Measurements from ENCODE around the gene MARK3.

MARK3 gene

DNA sequence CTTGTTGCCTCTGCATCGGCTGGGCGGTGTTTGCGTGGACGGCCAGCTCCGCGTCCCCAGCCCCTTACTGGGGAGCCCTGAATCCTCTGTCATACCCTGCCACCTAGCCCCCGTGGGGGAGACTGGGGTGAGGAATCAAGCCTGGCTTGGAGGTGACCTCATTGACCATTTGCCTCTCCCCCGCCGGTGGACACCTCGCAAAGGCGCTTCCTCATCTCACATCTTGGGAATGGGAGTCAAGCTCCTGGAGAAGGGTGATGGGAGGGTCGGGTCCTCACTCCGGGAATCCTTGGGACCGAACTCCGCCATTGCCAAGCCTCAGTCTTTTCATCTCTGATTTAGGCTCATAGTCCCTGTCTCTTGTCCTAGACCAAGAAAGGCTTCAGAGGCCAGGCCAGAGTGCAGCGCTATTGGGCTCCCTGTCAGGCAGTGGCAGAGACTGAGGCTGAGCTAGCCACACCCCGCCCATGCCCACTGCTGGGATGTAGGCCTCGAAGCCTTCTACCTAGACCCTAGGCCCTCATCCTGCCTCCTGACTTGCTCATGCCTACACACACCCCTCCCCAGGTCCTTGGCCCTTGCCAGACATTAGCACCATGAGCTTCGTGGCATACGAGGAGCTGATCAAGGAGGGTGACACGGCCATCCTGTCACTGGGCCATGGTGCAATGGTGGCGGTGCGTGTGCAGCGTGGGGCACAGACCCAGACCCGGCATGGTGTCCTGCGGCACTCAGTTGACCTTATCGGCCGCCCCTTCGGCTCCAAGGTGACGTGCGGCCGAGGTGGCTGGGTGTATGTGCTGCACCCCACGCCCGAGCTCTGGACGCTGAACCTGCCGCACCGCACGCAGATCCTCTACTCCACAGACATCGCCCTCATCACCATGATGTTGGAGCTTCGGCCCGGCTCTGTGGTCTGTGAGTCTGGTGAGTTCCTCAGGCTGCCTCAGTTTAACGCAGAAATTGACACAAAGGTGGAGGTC, 144.5 kb downstream of the MARK3 start:
- DNase-seq: no peak

DNA sequence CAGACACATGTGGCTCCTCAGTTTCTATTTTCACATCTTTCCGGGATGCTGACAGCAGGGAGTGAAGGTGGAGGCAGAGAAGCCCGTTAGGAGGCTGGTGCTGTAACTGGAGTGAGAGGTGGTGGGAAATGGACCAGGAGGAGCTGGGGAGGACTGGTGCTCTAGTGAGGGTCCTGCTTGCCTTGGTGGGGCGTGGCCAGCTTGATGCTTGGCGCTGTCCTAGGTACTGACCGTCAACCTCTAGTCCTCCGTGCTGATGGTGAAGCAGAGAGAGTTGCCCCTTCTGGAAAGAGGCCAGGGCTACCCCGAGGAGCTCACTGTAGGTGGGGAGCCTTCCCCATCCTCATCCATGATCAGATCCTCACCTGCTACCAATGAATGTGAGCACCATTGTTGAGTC, 145.2 kb downstream of the MARK3 start:
- DNase-seq: peak; percentile 28

DNA sequence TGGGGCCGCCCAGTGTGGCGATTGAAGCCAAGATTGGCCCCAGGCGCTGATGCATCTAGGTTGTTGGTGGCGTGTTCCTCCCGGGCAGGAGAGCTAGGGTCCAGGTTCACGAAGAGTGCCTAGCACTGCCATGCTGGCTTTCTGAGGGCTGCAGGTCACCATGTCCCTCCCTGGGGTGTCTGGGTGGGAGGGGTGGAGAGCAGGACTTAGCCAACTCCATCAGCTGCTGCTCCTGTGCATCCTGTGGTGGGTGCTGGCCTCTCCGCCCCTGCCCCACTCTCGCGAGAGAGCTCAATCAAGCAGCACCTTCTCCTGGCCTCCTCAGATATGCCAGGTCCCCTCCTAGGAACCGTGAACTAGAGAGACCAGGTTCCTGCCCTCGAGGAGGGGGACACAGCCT, 145.6 kb downstream of the MARK3 start:
- DNase-seq: no peak

DNA sequence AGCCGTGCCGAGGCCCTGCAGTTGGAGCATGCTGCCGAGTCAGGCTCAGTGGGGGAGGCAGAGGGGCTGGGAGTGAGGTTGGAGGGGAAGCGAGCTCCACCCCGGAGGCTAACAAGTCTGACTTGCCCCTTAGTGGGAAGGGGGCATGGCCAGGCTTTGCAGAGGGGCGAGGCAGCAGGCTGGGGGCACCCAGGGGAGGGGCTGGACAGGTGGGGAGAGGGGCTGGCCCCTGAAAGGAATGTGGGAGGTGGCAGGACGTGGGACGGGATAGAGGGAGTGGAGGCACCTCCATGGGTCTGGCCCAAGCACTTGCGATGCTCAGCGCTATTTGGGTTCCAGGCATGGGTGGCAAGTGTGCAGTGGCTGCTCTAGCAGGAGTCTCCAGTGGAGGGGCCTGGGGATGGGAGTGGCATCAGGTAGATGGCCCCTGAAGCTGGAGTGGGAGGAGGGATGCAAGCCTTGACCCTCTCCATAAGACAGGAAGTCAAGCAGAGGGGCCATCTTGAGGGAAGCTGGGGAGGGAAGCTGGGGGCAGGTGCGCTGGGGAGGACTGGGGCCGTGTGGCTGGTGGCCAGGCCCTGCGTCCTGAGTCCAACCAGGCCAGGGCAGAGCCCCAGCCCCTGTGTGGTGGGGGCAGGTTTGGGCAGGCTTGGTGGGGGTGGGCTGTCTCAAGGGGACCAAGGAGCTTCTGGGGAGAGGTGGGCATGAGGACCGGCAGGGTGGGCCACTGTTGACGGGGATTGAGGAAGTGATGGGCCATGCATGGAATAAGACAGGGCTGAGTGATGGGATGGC, 146.4 kb downstream of the MARK3 start:
- no peak for DNase-seq

DNA sequence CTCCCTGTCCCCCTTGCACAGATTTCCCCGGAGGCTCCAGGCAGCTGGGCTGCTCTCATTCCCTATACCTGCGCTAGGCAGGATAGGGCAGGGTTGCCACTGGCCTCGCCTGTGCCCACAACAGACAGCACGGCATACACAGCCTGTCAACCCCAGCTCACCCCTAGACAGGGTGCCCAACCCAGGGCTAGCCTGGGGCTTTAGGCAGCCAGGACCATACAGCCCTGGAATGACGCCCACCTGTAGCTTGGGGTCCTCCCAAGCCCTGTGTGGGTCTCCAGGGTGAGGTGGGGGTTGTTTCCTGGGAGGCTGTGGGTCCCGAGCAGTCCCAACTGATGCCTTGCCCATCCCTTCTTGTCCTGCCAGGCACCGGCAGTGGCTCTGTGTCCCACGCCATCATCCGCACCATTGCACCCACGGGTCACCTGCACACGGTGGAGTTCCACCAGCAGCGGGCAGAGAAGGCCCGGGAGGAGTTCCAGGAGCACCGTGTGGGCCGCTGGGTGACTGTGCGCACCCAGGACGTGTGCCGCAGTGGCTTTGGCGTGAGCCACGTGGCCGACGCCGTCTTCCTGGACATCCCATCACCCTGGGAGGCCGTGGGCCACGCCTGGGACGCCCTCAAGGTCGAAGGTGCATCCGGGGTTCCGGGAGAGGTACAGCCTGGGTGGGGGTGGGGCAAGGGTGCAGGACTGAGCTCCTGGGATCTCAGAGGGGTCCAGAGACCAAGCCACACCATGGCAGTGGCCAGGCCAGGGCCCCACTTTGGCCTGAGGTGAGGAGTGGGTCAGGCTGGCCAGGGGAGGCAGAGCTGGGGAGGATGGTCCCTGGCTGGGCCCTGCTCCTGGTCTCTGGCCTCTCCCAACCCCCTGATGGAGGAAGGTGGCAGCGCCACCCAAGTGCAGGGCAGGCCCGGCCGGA, 147.3 kb downstream of the MARK3 start:
- DNase-seq: no peak

DNA sequence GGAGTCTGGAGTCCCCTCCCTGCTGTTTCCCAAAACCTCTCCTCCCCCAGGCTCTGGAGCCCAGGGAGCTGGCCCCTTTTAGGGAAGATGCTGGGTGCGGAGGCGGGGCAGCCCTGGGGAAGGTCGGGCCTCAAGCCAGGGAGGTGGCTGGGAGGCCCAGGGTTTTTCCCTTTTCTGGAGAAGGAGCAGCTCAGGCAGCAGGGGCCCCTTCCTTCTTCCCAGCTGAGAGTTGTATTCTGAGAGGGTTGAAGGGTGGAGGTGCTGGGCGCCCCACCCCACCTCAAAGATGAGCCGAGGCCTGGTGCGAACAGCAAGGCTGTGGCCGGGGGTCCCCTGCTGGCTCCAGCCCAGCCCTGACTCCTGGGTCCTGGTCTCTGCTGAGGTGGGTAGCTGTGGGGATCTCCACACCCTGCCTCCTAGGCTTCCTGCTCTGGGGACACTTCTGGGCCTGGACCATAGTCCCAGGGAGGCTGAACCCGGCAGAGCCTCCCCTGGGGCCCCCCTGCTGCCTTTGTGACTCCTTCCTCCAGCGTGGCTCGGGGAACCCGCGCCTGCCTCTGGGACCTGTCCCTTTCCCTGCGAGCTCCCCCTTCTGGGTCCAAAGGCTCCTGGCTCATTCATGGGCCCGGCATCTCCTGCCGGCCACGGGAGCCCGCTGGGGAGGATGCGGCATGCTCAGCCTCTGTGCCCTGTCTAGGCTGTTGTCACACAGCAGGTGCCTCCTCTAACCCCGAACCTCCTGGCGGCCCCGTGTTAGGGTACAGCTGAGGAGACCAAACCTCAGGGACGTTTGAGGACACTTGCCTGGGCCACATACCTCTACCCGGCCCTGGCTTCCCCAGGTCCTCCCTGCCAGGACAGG, 148.2 kb downstream of the MARK3 start:
- no peak for DNase-seq

DNA sequence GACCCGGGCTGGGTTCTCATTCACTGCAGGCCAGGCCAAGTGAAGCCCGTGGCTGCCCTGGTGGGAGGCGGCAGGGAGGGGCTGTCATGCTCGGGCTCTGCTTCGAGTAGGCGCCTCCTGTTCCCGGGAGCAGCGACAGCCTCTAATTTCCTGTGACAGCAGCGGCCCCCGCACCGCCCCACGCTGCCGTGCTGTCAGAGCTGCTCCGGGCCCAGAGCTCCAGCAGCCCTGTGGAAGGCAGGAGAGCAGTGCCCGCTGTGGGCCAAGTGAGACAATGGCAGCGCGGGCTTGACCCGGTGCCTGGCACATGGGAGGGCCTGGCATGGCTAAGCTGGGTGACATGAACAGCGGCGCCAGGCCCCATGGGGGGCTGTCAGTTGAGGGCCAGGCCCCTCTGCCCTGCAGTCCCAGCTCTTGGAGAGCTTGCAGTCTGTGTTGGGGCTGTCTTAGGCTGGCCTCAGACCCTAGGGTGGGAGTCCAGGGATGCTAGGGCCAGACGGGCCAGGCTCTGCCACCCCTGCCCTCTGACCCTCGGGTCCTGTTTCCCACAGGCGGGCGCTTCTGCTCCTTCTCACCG, 148.9 kb downstream of the MARK3 start:
- no peak for DNase-seq

DNA sequence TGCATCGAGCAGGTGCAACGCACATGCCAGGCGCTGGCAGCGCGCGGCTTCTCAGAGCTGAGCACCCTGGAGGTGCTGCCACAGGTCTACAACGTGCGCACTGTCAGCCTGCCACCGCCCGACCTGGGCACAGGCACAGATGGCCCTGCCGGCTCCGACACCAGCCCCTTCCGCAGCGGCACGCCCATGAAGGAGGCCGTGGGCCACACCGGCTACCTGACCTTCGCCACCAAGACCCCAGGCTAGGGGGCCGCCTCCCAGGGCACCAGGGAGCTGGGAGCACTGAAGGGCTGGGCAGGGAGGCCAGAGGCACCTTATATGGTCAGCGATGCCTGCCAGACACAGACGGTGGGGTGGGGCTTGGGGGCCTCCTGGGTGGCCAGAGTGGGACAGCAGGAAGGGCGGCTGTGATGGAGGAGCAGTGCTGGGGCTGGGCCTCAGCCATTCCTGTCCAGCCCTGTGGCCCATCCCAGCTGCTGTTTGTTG, 149.4 kb downstream of the MARK3 start:
- no peak for DNase-seq

DNA sequence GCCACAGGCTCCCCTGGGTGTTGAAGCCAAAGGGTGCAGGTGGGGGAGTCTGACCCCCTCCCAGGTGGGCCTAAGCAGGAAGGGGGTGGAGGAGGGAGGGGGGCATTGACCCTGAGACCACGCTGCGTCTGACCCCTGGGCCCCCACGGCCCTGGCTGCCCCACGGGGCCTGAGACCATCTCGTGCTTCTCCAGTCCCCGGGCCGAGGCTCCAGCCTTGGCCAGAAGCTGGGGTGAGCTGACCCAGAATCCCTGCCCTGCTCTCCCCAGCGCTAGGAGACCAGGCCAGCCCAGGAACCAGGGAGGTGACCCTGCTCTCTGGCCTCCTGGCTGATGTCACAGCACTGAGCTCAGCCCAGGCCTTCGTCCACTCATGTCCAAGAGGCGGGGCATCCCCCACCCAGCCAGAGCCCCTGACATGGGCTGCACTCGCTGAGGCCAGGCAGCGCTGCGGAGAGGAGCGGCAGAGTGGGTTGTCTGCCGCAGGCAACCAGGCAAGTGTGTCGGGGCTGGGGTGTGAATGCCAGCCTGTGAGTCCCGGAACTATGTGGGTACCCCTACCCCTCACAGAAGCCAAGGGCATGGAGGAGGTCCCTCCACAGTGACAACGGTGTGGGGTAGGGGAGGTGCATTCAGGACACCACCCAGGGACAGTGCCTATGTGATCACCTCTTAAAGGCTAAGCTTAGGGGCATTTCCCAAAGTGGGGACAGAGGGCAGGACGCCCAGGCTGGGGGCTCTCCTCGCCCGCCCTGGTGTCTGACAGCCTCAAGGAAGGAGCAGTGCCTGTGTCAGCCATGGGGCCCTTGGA, 150.1 kb downstream of the MARK3 start:
- DNase-seq: no peak

DNA sequence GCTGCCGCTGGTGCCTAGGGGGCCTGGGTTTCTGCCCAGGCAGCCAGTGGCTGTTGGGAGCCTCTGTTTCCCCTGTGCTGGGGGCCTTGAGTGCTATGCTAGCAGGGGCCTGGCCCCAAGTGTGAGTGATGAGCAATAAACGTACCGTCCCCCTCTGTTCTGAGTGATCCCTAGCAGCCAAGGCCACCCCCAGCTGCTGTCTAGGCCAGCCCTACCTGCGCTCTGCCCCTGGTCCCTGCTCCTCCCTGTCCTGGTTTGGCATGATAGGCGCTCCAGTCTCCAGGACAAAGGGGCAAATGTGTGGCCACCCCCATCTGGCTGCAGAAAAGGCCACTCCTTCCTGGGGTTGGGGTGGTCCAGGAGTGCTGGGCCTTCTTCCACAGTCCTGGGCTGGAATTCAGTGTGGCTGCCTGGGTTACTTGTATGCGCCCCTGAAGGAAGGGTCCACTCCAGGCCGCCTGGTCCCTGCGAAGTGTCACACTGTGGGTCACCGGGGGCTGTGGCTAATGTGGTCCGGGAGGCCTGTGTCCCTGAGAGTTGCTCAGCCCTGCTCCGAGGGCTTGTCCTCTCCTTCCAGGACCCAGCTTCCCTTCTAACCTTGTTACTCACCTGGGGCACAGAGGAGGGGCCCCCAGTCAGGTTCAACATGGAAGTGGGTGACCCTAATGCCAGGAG, 150.8 kb downstream of the MARK3 start:
- DNase-seq: no peak

DNA sequence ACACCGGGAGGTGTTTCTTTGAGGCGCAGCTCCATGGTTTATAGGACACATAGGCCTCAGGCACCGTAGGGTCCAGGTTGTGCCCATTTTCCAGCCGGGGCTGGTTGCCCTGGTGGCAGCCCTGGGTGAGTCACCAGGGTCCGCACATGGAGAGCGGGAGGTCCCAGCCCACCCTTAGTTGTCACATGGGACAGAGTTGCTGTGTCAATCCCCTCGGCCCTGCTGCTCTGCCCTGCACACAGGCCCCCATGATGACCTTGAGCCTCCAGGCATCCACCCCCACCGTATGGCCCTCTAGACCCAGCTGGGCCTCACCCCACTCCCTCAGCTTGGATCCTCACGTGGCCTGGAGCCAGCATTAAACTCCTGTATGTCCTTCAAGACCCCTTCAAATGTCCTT, 151.5 kb downstream of the MARK3 start:
- DNase-seq: no peak

DNA sequence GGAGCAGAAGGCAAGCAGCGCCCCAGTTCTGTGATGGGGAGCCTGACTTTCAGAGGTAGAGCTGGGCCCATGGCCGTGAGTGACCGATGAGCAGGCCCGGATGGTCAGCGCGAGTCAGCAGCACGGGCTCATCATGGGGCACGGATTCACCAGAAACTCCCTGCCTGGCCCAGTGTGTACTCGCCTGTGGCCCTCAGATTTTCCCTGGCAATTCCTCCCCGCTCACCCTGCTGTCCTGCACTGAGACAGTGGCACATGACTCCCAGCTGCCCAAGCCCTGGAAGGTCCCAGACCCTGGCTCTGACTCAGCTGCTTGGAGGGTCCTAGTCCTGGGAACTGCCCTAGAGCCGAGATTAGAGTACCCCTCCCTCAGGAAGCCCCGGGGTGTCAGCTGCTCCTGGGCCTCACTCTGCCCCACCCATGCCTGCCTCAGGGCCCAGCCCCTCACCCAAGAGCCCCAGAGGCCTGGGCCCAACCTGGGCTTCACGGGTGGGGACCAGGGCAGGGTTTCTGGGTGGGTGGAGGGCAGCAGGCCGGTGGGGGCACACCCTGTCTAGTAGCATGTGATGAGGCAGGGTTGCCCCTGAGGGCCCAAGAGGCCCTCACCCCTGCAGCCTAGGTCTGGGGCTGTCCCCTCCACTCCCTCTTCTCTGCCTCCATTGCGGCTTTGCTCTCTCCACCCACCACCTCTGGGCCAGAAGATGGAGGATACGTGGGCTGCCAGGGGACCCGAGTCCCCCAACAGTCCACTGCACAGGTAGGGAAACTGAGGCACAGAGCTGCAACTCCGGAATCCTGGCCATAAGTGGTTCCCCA, 152.2 kb downstream of the MARK3 start:
- DNase-seq: no peak

DNA sequence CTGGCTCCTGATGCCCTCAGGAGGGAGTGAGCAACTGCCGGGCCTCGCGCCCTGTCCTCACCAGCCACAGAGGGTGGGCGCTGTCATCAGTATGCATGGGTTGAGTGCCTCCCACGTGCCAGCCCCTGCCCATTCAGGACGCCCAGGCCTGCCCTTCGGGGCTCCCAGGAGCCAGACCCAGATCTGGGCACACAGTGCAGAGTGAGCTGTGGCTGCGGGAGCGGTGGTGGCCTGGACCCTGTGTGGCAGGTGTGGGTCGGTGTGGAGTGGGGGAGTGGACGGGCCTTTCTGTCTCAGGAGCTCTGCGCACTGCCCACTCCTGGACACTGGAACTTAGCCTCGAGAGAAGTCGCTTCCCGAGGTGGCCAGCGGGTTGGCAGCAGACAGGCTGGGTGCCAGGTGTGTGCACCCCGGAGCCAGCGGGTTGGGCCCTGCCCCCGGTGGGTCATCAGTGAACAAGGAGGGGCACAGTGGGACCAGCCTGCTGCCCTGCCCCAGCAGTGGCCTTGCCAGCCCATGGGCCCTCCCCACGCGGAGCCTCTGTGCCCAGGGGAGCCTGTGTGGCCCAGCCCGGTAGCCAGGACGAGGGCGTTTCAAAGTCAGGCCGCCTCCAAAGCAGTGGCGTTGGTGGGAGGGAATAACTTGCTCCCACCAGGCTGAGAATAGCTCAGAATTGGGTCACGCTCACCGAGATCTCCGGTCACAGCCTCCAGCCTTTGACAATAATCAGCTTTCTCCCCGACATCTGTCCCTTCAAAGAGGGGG, 153.3 kb downstream of the MARK3 start:
- no peak for DNase-seq

DNA sequence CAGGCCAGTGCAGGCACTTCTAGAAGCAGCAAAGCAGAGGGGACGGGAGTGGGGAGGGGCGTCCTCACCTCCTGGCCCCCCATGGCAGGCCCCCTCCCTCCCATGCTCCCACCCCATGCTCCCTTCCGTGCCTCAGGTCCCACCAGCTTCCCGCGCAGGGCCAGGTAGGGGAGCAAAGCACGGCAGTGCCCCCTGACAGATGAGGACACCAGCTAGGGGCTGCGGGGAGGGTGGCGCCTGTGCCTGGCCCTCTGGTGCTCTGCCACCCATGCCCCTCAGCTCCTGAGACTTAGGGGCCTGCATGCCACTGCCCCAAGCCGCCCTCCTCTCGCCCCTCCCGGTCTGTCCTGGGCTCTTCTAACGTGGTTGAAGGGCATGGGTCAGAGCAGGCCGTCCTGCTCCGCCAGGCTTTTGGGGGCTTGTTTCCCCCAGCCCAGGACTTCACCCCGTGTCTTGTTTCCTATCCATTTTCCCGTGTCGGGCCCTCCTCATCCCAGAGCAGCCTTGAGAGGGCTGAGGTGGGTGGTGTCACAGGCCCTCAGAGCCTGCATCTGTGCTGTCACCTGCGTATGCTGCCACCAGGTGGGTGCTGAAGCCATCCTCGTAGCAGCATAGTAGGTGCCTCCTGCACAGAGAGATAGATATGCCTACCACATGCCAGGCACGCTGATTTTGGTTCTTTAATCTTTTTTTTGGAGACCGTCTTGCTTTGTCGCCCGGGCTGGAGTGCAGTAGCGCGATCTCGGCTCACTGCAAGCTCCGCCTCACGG, 154.0 kb downstream of the MARK3 start:
- DNase-seq: no peak

DNA sequence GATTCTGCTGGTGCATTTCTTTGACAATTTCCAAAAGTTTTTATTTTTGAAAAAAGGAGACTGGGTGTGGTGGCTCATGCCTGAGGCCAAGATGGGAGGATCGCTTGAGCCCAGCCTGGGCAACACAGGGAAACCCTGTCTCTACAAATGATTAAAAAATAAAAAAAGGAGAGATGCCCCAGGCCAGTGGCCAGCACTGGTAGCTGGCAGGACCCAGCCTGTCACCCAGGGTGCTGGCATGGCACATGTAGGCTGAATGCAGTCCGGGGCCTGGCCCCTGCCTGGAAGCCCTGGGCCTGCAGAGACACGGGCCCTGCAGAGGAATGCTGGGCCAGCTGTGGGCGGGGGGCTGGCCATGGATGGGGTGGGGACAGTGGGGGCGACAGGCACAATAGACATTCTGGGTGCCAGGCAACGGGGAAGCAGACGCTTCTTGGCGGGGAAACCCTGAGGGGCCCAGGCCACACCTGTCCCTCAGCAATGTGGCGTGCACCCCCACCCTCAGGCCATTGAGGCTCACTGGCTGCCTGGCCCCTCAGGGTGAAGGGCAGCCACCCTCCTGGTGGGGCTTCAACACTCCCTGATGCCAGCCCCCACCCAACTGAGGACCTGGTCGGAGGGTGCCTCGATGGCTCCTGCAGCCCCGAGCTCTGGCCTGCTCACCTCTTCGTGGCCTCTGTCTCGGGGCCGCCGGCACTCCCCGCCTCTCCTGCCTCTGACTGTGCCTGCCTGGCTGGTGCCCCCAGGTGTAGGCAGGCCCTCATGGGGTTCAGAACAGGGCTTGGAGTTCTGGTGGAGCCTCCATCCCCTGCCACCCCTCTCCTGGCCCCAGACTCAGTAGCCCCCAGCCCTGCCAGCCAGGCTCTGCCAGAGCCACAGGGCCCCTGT, 155.8 kb downstream of the MARK3 start:
- no peak for DNase-seq
